OCI-LY3 (cell line): Measurements from ENCODE around the gene EXOC6.

Experiments
- EZH2phosphoT487 ChIP-seq: fragments of 200-600 bp; shearing (Covaris generic); IDR thresholded peaks from 2 replicates; pipeline ENCODE4 v1.6.1; 2018; ENCODE audit warnings: antibody characterized with exemption, mixed run types, low read depth
- TF ChIP-seq, protein P1 (sequence below): fragments of 200-600, 300-600 bp; sonication (generic); IDR thresholded peaks from 2 replicates; pipeline ENCODE4 v1.5.1; 2014; ENCODE audit warnings: antibody characterized with exemption, low read length, low read depth

DNA sequence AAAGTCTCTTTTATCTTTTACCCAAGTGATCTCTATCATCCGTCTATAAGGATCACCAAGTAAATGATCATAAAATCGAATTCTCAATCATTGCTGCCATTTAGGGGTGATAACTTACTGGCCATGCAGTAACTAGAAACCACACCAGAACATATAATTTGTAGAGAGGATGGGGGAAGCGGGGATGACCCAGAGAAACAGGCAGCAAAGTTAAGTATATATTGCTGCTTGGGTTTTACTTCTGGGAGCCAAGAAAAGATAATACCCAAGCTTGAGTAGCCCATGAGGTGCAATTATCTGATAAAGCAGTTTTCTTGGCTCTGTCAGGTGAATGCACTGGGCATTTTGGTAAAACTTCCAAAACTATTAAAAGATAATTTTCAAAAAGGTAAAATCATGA lies 18.9 kb downstream of the EXOC6 start:
- TF ChIP-seq EZH2phosphoT487, result no peak
- TF ChIP-seq, protein P1, sequence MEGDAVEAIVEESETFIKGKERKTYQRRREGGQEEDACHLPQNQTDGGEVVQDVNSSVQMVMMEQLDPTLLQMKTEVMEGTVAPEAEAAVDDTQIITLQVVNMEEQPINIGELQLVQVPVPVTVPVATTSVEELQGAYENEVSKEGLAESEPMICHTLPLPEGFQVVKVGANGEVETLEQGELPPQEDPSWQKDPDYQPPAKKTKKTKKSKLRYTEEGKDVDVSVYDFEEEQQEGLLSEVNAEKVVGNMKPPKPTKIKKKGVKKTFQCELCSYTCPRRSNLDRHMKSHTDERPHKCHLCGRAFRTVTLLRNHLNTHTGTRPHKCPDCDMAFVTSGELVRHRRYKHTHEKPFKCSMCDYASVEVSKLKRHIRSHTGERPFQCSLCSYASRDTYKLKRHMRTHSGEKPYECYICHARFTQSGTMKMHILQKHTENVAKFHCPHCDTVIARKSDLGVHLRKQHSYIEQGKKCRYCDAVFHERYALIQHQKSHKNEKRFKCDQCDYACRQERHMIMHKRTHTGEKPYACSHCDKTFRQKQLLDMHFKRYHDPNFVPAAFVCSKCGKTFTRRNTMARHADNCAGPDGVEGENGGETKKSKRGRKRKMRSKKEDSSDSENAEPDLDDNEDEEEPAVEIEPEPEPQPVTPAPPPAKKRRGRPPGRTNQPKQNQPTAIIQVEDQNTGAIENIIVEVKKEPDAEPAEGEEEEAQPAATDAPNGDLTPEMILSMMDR, result no peak
